Activated T-cell treated with anti-CD3 and anti-CD28 coated beads, Interleukin-2, amount 50 U/mL, for 48 hours (primary cell): ENCODE results near the gene BTNL8.

Experiments
- DNase-seq, 2 experiments: peaks; one replicate each; pipeline ENCODE4 v3.0.0-alpha.2; 2020

Gene BTNL8

GRCh38 chr5:180970875-180971274 is 71.9 kb downstream of the BTNL8 start:
- DNase-seq: no peak

- no peak for DNase-seq
Measured at GRCh38 chr5:180974612-180975315, 75.8 kb downstream of the BTNL8 start.

- DNase-seq: no peak
Measured at GRCh38 chr5:180975338-180975737, 76.4 kb downstream of the BTNL8 start.

GRCh38 chr5:180976518-180976917 is 77.6 kb downstream of the BTNL8 start:
- no peak for DNase-seq

- no peak for DNase-seq
Measured at GRCh38 chr5:180977852-180978251, 78.9 kb downstream of the BTNL8 start.

GRCh38 chr5:180982008-180982741 is 83.2 kb downstream of the BTNL8 start:
- no peak for DNase-seq

- no peak for DNase-seq
Measured at GRCh38 chr5:180988016-180988415, 89.1 kb downstream of the BTNL8 start.

- DNase-seq: no peak
Measured at GRCh38 chr5:180988592-180988991, 89.6 kb downstream of the BTNL8 start, which contains the start of gene BTNL3. Gene BTNL3 (plus strand): TSS chr5:180988846. CDS start chr5:180989029, 183 bp downstream.

- DNase-seq: no peak
Measured at GRCh38 chr5:180990086-180990881, 91.3 kb downstream of the BTNL8 start.

GRCh38 chr5:180990882-180991242 is 91.9 kb downstream of the BTNL8 start:
- no peak for DNase-seq
